ENCODE results near the gene ADAMTS6. TPM values are rescaled to one million over a fixed set of nuclear protein-coding genes. Genes with fewer than 3 reads are reported as not detected.

ADAMTS6 gene
- total RNA-seq, 1 experiment from 2014 or later, result 2.8 TPM

- DNase-seq (ENCODE audit: low spot score) (no peak), ATAC-seq (no peak)
- peaks cover 16% of the 10 kb centered on the region for H3K4me1 Mint-ChIP-seq
- ChIA-PET CTCF (interaction anchor here (0.7 to 4.4 kb wide), 12 partner anchors 16 to 700 kb away, joined by 3 to 66 read pairs (median 5); partner anchors contain the start of genes CENPK and PPWD1), POLR2A (interaction anchor here (1.5 to 1.6 kb wide), 2 partner anchors 379 to 447 kb away, joined by 4 to 13 read pairs; no protein-coding TSS in a partner anchor)
- H3K27me3 Mint-ChIP-seq (ENCODE audit: low read depth), result no peaks in the 10 kb centered on the region
- TF ChIP-seq ATF3 (CRISPR knock-in tag; conservative IDR thresholded peaks at IDR 0.05), result no peak
- TF ChIP-seq, protein P1, sequence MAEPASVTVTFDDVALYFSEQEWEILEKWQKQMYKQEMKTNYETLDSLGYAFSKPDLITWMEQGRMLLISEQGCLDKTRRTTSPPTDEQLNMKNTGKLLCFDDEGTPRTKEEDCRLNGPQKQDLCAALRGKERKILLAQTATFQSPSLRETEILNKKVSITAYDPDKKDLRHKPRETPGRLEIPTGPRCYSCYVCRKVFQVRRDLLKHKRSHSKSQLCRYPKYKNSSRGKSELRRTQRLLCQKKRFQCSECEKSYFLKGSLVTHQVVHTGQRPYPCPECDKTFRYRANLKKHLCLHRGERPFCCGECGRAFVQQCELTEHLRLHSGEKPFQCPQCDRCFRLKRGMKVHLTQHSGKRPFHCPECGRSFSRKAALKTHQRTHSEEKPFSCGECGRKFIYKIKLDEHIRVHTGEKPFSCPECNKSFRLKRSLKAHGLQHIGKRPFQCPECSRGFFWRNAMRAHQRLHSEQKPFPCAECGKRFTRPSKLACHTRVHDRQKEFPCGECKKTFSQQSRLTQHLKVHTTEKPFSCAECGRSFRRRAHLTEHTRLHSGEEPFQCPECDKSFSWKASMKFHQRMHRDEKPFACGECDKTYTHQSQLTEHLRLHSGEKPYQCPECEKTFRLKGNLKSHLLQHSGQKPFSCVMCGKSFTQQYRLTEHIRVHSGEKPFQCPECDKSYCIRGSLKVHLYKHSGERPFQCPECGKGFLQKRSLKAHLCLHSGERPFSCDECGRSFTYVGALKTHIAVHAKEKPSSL (CRISPR knock-in tag; conservative IDR thresholded peaks at IDR 0.05), result no peak
- no peak for TF ChIP-seq E2F1 (CRISPR knock-in tag; IDR thresholded peaks at IDR 0.05)
- no peak for TF ChIP-seq ELF4 (CRISPR knock-in tag; IDR thresholded peaks at IDR 0.05; ENCODE audit: low read depth)
- no peak for TF ChIP-seq ZNF281 (CRISPR knock-in tag; IDR thresholded peaks at IDR 0.05)
- no peak for TF ChIP-seq FOXK1 (CRISPR knock-in tag; IDR thresholded peaks at IDR 0.05)
- TF ChIP-seq, protein P2, sequence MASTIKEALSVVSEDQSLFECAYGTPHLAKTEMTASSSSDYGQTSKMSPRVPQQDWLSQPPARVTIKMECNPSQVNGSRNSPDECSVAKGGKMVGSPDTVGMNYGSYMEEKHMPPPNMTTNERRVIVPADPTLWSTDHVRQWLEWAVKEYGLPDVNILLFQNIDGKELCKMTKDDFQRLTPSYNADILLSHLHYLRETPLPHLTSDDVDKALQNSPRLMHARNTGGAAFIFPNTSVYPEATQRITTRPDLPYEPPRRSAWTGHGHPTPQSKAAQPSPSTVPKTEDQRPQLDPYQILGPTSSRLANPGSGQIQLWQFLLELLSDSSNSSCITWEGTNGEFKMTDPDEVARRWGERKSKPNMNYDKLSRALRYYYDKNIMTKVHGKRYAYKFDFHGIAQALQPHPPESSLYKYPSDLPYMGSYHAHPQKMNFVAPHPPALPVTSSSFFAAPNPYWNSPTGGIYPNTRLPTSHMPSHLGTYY (CRISPR knock-in tag; IDR thresholded peaks at IDR 0.05), result no peak
- TF ChIP-seq ZBTB21 (CRISPR knock-in tag; IDR thresholded peaks at IDR 0.05; ENCODE audit: borderline replicate concordance), result no peak
- no peak for TF ChIP-seq FOXJ3 (CRISPR knock-in tag; IDR thresholded peaks at IDR 0.05; ENCODE audit: borderline replicate concordance)
- TF ChIP-seq ZNF219 (CRISPR knock-in tag; IDR thresholded peaks at IDR 0.05; ENCODE audit: borderline replicate concordance), result no peak
- no peak for TF ChIP-seq ETV6 (CRISPR knock-in tag; IDR thresholded peaks at IDR 0.05)
- TF ChIP-seq, protein P3, sequence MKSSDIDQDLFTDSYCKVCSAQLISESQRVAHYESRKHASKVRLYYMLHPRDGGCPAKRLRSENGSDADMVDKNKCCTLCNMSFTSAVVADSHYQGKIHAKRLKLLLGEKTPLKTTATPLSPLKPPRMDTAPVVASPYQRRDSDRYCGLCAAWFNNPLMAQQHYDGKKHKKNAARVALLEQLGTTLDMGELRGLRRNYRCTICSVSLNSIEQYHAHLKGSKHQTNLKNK (CRISPR knock-in tag; IDR thresholded peaks at IDR 0.05), result no peak
- TF ChIP-seq IRF2 (CRISPR knock-in tag; IDR thresholded peaks at IDR 0.05; ENCODE audit: borderline replicate concordance, low read depth), result no peak
- no peak for TF ChIP-seq JAZF1 (CRISPR knock-in tag; IDR thresholded peaks at IDR 0.05)
- TF ChIP-seq TCF7 (CRISPR knock-in tag; IDR thresholded peaks at IDR 0.05; ENCODE audit: low read depth), result no peak
- no peak for TF ChIP-seq NFYB (CRISPR knock-in tag; conservative IDR thresholded peaks at IDR 0.05; ENCODE audit: low read depth)
- no peak for TF ChIP-seq MLX (CRISPR knock-in tag; IDR thresholded peaks at IDR 0.05)
- TF ChIP-seq HMGA2 (CRISPR knock-in tag; IDR thresholded peaks at IDR 0.05), result no peak
- TF ChIP-seq EMX1 (CRISPR knock-in tag; IDR thresholded peaks at IDR 0.05), result no peak
- H3K27ac Mint-ChIP-seq, result peak overlapping the region; percentile 98
- peaks cover 5% of the 10 kb centered on the region; the same call in 1 of the 2 replicates for H3K36me3 Mint-ChIP-seq
- no peak overlapping the region for H3K4me3 Mint-ChIP-seq
- 0 out of 2 replicates have a peak, but pooled peaks cover 6% of the 10 kb centered on the region for H3K9me3 Mint-ChIP-seq
Observed at GRCh38 chr5:65482296-65482735, 596 bp upstream of the ADAMTS6 start.
